Activated naive CD4-positive, alpha-beta T cell treated with anti-CD3 and anti-CD28 coated beads, Interleukin-2, amount 50 U/mL, for 72 hours (primary cell): ENCODE data around the gene COL6A3. TPM values are rescaled to one million over a fixed set of nuclear protein-coding genes. Genes with fewer than 3 reads are reported as not detected.

Experiments used
- ATAC-seq, 2 donors: fragments of 150-1000 bp; cut with Tn5 transposase; 2 replicates each; pipeline ENCODE4 v1.10.0; 2021; ENCODE audit warnings: mild to moderate bottlenecking in 2 of 2, moderate library complexity in 2 of 2
- DNase-seq, 2 donors: peaks; one replicate each; pipeline ENCODE4 v3.0.0; 2021 to 2022; ENCODE audit warnings: low spot score in 2 of 2
- H3K27ac Mint-ChIP-seq, 2 donors: one replicate each; pipeline ENCODE4 v1.8.0; 2022; ENCODE audit warnings: mild to moderate bottlenecking in 2 of 2, mixed read lengths in 2 of 2
- H3K36me3 Mint-ChIP-seq, 2 donors: one replicate each; pipeline ENCODE4 v1.8.0; 2022; ENCODE audit warnings: mixed read lengths in 2 of 2
- H3K9me3 Mint-ChIP-seq, 2 donors: one replicate each; pipeline ENCODE4 v1.8.0; 2022; ENCODE audit warnings: mixed read lengths in 2 of 2
- total RNA-seq, 2 donors: library from RNA; stranded (reverse); gene quantifications; one replicate each; pipeline ENCODE4 v1.2.3, GENCODE V29; 2022

The COL6A3 gene
- total RNA-seq, 2 donors from 2014 or later = 13.6 to 31.6 TPM

GRCh38 chr2:237289139-237289538 lies 124.8 kb downstream of the COL6A3 start:
- ATAC-seq (no peak), DNase-seq (no peak)
- Mint-ChIP-seq H3K9me3 (peaks cover 0 to 3% of the 10 kb centered on the region in 2 donors), H3K27ac (no peak overlapping the region), H3K36me3 (peaks cover 10 to 13% of the 10 kb centered on the region in 2 donors)

GRCh38 chr2:237287872-237288271 lies 126.1 kb downstream of the COL6A3 start:
- no peak overlapping the region for H3K27ac Mint-ChIP-seq

DNA sequence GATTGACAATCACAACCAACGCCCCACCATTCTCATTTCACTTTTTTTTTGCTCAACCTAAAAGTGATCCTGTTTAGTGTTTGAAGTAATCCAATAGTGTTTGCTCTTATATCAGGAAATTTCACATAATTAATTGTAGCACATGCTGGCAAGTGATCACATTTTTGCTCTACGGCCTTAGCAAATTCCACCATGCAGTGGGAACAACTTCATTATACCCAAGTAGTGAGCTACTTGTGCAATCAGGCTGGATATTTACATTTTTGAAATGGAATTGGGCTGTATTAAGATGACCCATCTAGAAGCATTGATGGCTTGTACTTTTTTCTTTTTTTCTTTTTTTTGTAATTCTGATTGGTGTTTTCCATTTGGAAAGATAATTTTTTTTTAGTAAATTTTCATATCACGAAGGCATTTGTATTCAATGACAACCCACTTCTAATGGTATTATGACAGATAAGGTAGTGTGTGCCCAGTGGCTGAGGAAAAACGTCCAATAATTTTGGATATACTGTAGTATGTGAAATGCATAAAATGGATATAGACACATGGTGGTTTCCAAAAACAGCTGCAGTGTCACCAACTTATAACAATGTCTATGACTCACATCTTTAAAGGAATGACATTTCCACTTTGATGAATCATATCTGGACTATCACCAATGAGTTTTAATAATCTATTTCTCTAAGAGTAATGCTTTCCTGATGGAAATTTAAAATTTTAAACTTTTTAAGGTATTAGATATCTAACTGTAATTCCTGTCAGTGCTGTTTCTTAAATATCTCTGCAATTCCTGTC lies 130.6 kb downstream of the COL6A3 start:
- DNase-seq (no peak), ATAC-seq (no peak)
- Mint-ChIP-seq H3K27ac (no peak overlapping the region), H3K9me3 (no peaks in the 10 kb centered on the region), H3K36me3 (peaks cover 4 to 6% of the 10 kb centered on the region in 2 donors)

More at GRCh38 chr2:237287872-237288271, 126.1 kb downstream of the COL6A3 start:
- Mint-ChIP-seq H3K9me3 (no peaks in the 10 kb centered on the region), H3K36me3 (peaks cover 6 to 13% of the 10 kb centered on the region in 2 donors)
- no peak for DNase-seq
- ATAC-seq = no peak

GRCh38 chr2:237282568-237283128 lies 131.3 kb downstream of the COL6A3 start:
- DNase-seq = no peak
- no peaks in the 10 kb centered on the region for H3K9me3 Mint-ChIP-seq
- H3K36me3 Mint-ChIP-seq = peaks cover 4 to 6% of the 10 kb centered on the region in 2 donors
- no peak overlapping the region for H3K27ac Mint-ChIP-seq
- ATAC-seq = no peak

DNA sequence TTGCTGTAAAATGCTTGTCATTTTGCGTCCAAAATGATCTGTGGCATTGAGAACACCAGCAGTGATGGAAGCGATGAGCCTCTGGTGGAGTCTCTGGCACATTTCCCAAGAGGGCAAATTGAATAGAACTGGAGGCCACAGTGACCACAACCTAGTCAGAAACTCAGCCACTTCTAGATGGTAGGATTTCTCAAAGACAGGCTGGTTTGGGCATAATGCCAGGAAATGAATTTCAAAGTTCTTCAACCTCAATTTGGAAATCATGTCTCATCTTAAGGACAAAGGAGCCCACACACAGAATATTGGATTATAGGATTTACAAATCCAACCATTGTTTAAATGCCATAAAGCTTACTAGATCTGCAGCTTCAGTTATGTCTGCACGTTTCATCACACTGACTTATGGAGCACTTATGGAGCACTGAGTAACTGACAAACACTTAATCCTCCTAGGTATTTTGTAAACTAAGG lies 132.1 kb downstream of the COL6A3 start:
- Mint-ChIP-seq H3K9me3 (no peaks in the 10 kb centered on the region), H3K36me3 (peaks cover 2 to 4% of the 10 kb centered on the region in 2 donors), H3K27ac (no peak overlapping the region)
- ATAC-seq = no peak
- no peak for DNase-seq

GRCh38 chr2:237280939-237281338 lies 133.0 kb downstream of the COL6A3 start:
- no peak for ATAC-seq
- H3K27ac Mint-ChIP-seq = no peak overlapping the region
- H3K36me3 Mint-ChIP-seq = no peaks in the 10 kb centered on the region
- no peak for DNase-seq
- no peaks in the 10 kb centered on the region for H3K9me3 Mint-ChIP-seq

DNA sequence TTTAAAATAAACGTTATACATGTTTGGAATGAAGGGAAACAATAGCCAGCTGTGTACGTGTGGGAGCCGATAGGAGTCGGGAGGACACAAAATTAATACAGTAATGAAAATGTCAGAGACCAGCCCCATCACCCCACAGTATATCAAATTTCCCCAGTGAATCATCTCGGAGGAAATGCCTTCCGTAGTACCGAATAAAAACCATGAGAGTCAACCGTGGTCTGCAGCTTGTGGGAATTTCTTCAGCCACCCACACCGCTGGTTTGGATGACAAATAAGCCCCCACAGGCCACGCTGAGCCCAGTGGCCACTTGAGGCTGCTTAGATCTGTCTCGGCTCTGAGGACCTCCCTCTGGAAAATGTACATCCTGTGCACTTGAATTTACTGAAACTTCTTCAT lies 133.7 kb downstream of the COL6A3 start:
- no peak for DNase-seq
- no peaks in the 10 kb centered on the region for H3K36me3 Mint-ChIP-seq
- no peak for ATAC-seq
- H3K9me3 Mint-ChIP-seq = no peaks in the 10 kb centered on the region
- no peak overlapping the region for H3K27ac Mint-ChIP-seq

- Mint-ChIP-seq H3K9me3 (no peaks in the 10 kb centered on the region), H3K36me3 (no peaks in the 10 kb centered on the region), H3K27ac (no peak overlapping the region)
- ATAC-seq (no peak), DNase-seq (no peak)
Measured at GRCh38 chr2:237279012-237279768, 134.8 kb downstream of the COL6A3 start.

DNA sequence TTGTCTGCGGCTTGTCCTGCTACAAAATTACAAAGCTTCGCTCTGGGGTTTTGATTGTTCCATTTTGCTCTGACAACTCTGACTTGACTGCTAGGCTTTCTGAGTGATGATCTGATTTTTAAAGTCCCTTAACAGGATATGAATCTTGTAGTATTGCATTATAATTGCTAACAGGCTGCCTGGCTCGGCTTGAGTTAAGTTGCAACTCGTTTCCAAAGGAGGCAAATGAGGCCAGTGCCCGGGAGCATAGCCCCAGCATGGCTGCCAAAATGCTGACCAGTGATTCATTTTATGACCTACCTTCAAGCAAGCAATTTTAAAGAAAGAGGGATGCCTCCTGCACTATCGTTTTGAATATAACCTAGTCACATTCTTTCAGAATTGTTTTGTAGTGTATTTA lies 135.4 kb downstream of the COL6A3 start:
- H3K27ac Mint-ChIP-seq = no peak overlapping the region
- H3K9me3 Mint-ChIP-seq = no peaks in the 10 kb centered on the region

GRCh38 chr2:237276716-237277490 lies 137.1 kb downstream of the COL6A3 start:
- DNase-seq (no peak), ATAC-seq (no peak)
- H3K36me3 Mint-ChIP-seq = no peaks in the 10 kb centered on the region
- no peaks in the 10 kb centered on the region for H3K9me3 Mint-ChIP-seq
- no peak overlapping the region for H3K27ac Mint-ChIP-seq

More for the DNA sequence above, 135.4 kb downstream of the COL6A3 start:
- DNase-seq = no peak
- H3K36me3 Mint-ChIP-seq = no peaks in the 10 kb centered on the region
- ATAC-seq = no peak

Other genes with a start within 250 kb of the COL6A3 start
- gene MLPH, start 73.1 kb upstream of the COL6A3 start, total RNA-seq = not detected
- gene PRLH, start 152.4 kb upstream of the COL6A3 start, total RNA-seq = not detected
- gene RAB17, start 176.6 kb upstream of the COL6A3 start, total RNA-seq = under 1 TPM in 1 of 2 donors, not detected in 1; 0.88 TPM
- 100 to 1,000 TPM; 190 to 193 TPM for gene LRRFIP1, start 213.4 kb upstream of the COL6A3 start, total RNA-seq